ENCODE results near the gene TNS3. TPM values are rescaled to one million over a fixed set of nuclear protein-coding genes. Genes with fewer than 3 reads are reported as not detected.
A peak's percentile ranks its signal among the peaks of the same experiment; 100 is the strongest.

The TNS3 gene
- total and polyA plus RNA-seq, 2 of the 13 experiments (the other 11 are each of a cell fraction or from before 2014, with no cell fraction given) = 52.9 to 55.7 TPM

DNA sequence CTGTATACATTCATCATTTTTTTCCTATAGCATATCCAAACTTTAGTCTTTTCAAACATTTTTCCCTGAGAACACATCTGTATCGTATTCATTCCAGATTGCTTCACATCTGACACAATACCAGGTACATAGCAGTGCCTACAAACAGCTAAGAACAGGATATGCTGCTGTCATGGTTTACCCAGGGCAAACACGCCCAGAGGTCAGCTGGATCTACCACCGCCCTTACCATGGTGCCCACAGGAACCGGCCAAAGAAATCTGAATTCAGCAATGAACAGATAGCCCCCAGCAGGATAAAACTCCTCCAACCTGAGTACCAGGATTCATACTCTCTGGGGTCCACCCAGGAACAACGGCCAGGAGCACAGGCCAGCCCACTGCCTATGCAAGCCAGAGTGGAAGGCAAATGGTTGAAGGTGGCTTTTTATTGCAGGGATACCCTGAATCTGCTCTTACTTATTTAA is 43.0 kb downstream of the TNS3 start (continued):
- TF ChIP-seq ZNF276 (CRISPR knock-in tag; IDR thresholded peaks at IDR 0.05; ENCODE audit: low read depth) (no peak), MZF1 (CRISPR knock-in tag; IDR thresholded peaks at IDR 0.05; ENCODE audit: borderline replicate concordance) (no peak), GLI4 (CRISPR knock-in tag; IDR thresholded peaks at IDR 0.05; ENCODE audit: borderline replicate concordance) (no peak), BCL6 (CRISPR knock-in tag; IDR thresholded peaks at IDR 0.05) (peak; percentile 67), ZNF101 (CRISPR knock-in tag; IDR thresholded peaks at IDR 0.05; ENCODE audit: borderline replicate concordance, low read depth) (no peak), CAMTA2 (CRISPR knock-in tag; IDR thresholded peaks at IDR 0.05; ENCODE audit: borderline replicate concordance) (no peak), FOXK2 (IDR thresholded peaks at IDR 0.05) (no peak), HMG20B (CRISPR knock-in tag; conservative IDR thresholded peaks at IDR 0.05) (0 out of 2 replicates have a peak, but pooled peaks have one; percentile 57), CREM (IDR thresholded peaks at IDR 0.05) (peak; percentile 54; the same call in 1 of the 2 replicates), CREM (CRISPR knock-in tag; IDR thresholded peaks at IDR 0.05) (no peak), ETV5 (CRISPR knock-in tag; IDR thresholded peaks at IDR 0.05; ENCODE audit: borderline replicate concordance) (peak; percentile 69), ZKSCAN1 (IDR thresholded peaks at IDR 0.05; ENCODE audit: low read length) (no peak), ZNF549 (CRISPR knock-in tag; IDR thresholded peaks at IDR 0.05) (no peak), ZNF589 (CRISPR knock-in tag; conservative IDR thresholded peaks at IDR 0.05) (no peak), ZNF121 (CRISPR knock-in tag; IDR thresholded peaks at IDR 0.05) (no peak), ZBTB7B (CRISPR knock-in tag; IDR thresholded peaks at IDR 0.05) (no peak), ARNTL (CRISPR knock-in tag; IDR thresholded peaks at IDR 0.05) (no peak), PHF20 (CRISPR knock-in tag; IDR thresholded peaks at IDR 0.05) (no peak), ZNF530 (CRISPR knock-in tag; IDR thresholded peaks at IDR 0.05; ENCODE audit: low read depth) (no peak), ZNF546 (CRISPR knock-in tag; conservative IDR thresholded peaks at IDR 0.05) (no peak), ZKSCAN5 (CRISPR knock-in tag; IDR thresholded peaks at IDR 0.05) (no peak), SIN3B (IDR thresholded peaks at IDR 0.05; ENCODE audit: low read length) (no peak), ZNF354B (CRISPR knock-in tag; IDR thresholded peaks at IDR 0.05) (no peak), SMAD1 (CRISPR knock-in tag; IDR thresholded peaks at IDR 0.05; ENCODE audit: borderline replicate concordance, low read depth) (no peak), ZBTB37 (CRISPR knock-in tag; IDR thresholded peaks at IDR 0.05) (peak; percentile 51; the same call in 1 of the 2 replicates), HNRNPK (IDR thresholded peaks at IDR 0.05; ENCODE audit: low read depth, low read length, poor library complexity, severe bottlenecking) (no peak), ZKSCAN8 (CRISPR knock-in tag; IDR thresholded peaks at IDR 0.05; ENCODE audit: borderline replicate concordance) (peak; percentile 16; the same call in 1 of the 2 replicates), MED1 (CRISPR knock-in tag; IDR thresholded peaks at IDR 0.05) (peak; percentile 66), TAF1 (CRISPR knock-in tag; IDR thresholded peaks at IDR 0.05) (no peak)
- TF ChIP-seq, protein P1, sequence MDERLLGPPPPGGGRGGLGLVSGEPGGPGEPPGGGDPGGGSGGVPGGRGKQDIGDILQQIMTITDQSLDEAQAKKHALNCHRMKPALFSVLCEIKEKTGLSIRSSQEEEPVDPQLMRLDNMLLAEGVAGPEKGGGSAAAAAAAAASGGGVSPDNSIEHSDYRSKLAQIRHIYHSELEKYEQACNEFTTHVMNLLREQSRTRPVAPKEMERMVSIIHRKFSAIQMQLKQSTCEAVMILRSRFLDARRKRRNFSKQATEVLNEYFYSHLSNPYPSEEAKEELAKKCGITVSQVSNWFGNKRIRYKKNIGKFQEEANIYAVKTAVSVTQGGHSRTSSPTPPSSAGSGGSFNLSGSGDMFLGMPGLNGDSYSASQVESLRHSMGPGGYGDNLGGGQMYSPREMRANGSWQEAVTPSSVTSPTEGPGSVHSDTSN (CRISPR knock-in tag; IDR thresholded peaks at IDR 0.05) = no peak

All from HepG2 (cell line).